SK-N-SH treated with all-trans-retinoic acid at 6 μM for 48 hours (cell line): ENCODE data around the gene WDR7.

Experiments used
- ARNTL ChIP-seq: fragments of 450-650 bp; formaldehyde crosslinking; IDR thresholded peaks from 2 replicates; pipeline ENCODE4 v1.5.0; 2020; ENCODE audit warnings: low read depth, mild to moderate bottlenecking, moderate library complexity, borderline replicate concordance
- CSDC2 ChIP-seq: fragments of 250-450 bp; sonication (Bioruptor Pico); IDR thresholded peaks from 2 replicates; pipeline ENCODE4 v1.5.0; 2020; ENCODE audit warnings: mild to moderate bottlenecking, moderate library complexity
- PPARA ChIP-seq: fragments of 250-450 bp; sonication (Bioruptor Pico); IDR thresholded peaks from 2 replicates; pipeline ENCODE4 v1.5.0; 2020; ENCODE audit warnings: mild to moderate bottlenecking, borderline replicate concordance
- TCF4 ChIP-seq: fragments of 250-450 bp; sonication (Bioruptor Pico); IDR thresholded peaks from 2 replicates; pipeline ENCODE4 v1.8.0; 2021; ENCODE audit warnings: mild to moderate bottlenecking, moderate library complexity, borderline replicate concordance
- ZNF70 ChIP-seq: fragments of 450-650 bp; formaldehyde crosslinking; IDR thresholded peaks from 2 replicates; pipeline ENCODE4 v1.5.0; 2020; ENCODE audit warnings: mild to moderate bottlenecking, moderate library complexity
- TF ChIP-seq, protein P1 (sequence below): fragments of 250-450 bp; sonication (Bioruptor Pico); IDR thresholded peaks from 2 replicates; pipeline ENCODE4 v1.8.0; 2021; ENCODE audit warnings: low read depth, mild to moderate bottlenecking, moderate library complexity, borderline replicate concordance
- TF ChIP-seq, protein P2 (sequence below): fragments of 250-450 bp; sonication (Bioruptor Pico); IDR thresholded peaks from 2 replicates; pipeline ENCODE4 v1.5.1; 2020; ENCODE audit warnings: low read depth, mild to moderate bottlenecking, moderate library complexity
- TF ChIP-seq, protein P3 (sequence below): fragments of 250-450 bp; sonication (Bioruptor Pico); IDR thresholded peaks from 2 replicates; pipeline ENCODE4 v1.5.0; 2020; ENCODE audit warnings: mild to moderate bottlenecking, moderate library complexity

DNA sequence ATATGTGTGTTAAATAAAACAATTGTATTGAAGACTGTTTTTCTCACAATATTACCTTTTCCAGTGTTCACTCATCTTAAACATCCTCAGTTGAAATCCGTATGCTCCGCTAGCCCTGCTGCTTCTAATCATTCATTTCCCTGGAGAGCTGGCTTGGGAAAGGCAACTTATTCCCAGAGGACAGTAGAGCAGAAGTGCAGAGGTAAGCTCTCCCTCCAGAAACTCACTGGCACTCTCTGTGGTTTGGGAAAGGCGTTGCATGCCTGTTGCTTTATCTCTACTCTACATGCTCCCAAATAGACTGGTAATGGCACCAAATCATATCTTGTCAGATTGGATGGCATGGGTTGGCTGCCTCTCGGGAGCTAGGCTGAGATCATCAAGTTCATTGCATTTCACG lies 378.6 kb downstream of the WDR7 start:
- TF ChIP-seq CSDC2 (CRISPR knock-in tag) (no peak), TCF4 (CRISPR knock-in tag) (no peak), PPARA (CRISPR knock-in tag) (no peak), ZNF70 (CRISPR knock-in tag) (no peak), ARNTL (CRISPR knock-in tag) (no peak)
- TF ChIP-seq, protein P1, sequence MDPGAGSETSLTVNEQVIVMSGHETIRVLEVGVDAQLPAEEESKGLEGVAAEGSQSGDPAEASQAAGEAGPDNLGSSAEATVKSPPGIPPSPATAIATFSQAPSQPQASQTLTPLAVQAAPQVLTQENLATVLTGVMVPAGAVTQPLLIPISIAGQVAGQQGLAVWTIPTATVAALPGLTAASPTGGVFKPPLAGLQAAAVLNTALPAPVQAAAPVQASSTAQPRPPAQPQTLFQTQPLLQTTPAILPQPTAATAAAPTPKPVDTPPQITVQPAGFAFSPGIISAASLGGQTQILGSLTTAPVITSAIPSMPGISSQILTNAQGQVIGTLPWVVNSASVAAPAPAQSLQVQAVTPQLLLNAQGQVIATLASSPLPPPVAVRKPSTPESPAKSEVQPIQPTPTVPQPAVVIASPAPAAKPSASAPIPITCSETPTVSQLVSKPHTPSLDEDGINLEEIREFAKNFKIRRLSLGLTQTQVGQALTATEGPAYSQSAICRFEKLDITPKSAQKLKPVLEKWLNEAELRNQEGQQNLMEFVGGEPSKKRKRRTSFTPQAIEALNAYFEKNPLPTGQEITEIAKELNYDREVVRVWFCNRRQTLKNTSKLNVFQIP (CRISPR knock-in tag), result no peak
- TF ChIP-seq, protein P2, sequence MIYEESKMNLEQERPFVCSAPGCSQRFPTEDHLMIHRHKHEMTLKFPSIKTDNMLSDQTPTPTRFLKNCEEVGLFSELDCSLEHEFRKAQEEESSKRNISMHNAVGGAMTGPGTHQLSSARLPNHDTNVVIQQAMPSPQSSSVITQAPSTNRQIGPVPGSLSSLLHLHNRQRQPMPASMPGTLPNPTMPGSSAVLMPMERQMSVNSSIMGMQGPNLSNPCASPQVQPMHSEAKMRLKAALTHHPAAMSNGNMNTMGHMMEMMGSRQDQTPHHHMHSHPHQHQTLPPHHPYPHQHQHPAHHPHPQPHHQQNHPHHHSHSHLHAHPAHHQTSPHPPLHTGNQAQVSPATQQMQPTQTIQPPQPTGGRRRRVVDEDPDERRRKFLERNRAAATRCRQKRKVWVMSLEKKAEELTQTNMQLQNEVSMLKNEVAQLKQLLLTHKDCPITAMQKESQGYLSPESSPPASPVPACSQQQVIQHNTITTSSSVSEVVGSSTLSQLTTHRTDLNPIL (CRISPR knock-in tag), result no peak
- TF ChIP-seq, protein P3, sequence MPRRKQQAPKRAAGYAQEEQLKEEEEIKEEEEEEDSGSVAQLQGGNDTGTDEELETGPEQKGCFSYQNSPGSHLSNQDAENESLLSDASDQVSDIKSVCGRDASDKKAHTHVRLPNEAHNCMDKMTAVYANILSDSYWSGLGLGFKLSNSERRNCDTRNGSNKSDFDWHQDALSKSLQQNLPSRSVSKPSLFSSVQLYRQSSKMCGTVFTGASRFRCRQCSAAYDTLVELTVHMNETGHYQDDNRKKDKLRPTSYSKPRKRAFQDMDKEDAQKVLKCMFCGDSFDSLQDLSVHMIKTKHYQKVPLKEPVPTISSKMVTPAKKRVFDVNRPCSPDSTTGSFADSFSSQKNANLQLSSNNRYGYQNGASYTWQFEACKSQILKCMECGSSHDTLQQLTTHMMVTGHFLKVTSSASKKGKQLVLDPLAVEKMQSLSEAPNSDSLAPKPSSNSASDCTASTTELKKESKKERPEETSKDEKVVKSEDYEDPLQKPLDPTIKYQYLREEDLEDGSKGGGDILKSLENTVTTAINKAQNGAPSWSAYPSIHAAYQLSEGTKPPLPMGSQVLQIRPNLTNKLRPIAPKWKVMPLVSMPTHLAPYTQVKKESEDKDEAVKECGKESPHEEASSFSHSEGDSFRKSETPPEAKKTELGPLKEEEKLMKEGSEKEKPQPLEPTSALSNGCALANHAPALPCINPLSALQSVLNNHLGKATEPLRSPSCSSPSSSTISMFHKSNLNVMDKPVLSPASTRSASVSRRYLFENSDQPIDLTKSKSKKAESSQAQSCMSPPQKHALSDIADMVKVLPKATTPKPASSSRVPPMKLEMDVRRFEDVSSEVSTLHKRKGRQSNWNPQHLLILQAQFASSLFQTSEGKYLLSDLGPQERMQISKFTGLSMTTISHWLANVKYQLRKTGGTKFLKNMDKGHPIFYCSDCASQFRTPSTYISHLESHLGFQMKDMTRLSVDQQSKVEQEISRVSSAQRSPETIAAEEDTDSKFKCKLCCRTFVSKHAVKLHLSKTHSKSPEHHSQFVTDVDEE, result no peak
